ENCODE measurements around the gene LOXHD1. TPM values are rescaled to one million over a fixed set of nuclear protein-coding genes. Genes with fewer than 3 reads are reported as not detected.

Gene LOXHD1
- total and polyA plus RNA-seq, 2 of the 13 experiments (the other 11 are each of a cell fraction or from before 2014, with no cell fraction given), result not detected

GRCh38 chr18:46678785-46679399 is 21.9 kb upstream of the LOXHD1 start:
- Histone ChIP-seq H3K4me3 (replicated peaks in 1 of 3; ENCODE audit: insufficient read depth in 1 of 3, low read depth in 2 of 3, low read length in 3 of 3) (no peak overlapping the region), H3K9me3 (ENCODE audit: low read length) (no peaks in the 10 kb centered on the region), H3K4me1 (ENCODE audit: insufficient read depth, low read length) (no peaks in the 10 kb centered on the region), H3K9ac (ENCODE audit: insufficient read depth, low read depth, low read length) (no peak overlapping the region), H3K79me2 (ENCODE audit: insufficient read depth, low read length) (no peaks in the 10 kb centered on the region), H3K36me3 (replicated peaks in 1 of 2; ENCODE audit: control insufficient read depth in 1 of 2, insufficient read depth in 2 of 2, low read length in 2 of 2) (no peaks in the 10 kb centered on the region), H3K27me3 (ENCODE audit: control insufficient read depth in 1 of 2, insufficient read depth in 2 of 2, low read length in 2 of 2) (peaks cover 0 to 20% of the 10 kb centered on the region in 2 experiments; a peak in 2 of 5 replicates), H4K20me1 (ENCODE audit: insufficient read depth, low read length) (no peaks in the 10 kb centered on the region), H3K4me2 (ENCODE audit: low read depth, low read length) (no peak overlapping the region), H3K27ac (ENCODE audit: extremely low read length, insufficient read depth, low read length) (no peak overlapping the region), H2AFZ (ENCODE audit: low read length) (no peak overlapping the region)
- ChIA-PET CTCF (ENCODE audit: low intra/inter-chr PET ratio, low total read pairs) (no interaction called here), POLR2A (no interaction called here)
- TF ChIP-seq FUBP1 (CRISPR knock-in tag; IDR thresholded peaks at IDR 0.05; ENCODE audit: borderline replicate concordance) (no peak), CENPT (CRISPR knock-in tag; IDR thresholded peaks at IDR 0.05; ENCODE audit: low read depth) (no peak), ZNF552 (CRISPR knock-in tag; IDR thresholded peaks at IDR 0.05; ENCODE audit: borderline replicate concordance) (no peak), POLR2G (IDR thresholded peaks at IDR 0.05; ENCODE audit: low read depth, low read length) (no peak), ZNF512B (CRISPR knock-in tag; IDR thresholded peaks at IDR 0.05; ENCODE audit: borderline replicate concordance) (no peak), FOSL2 (CRISPR knock-in tag; IDR thresholded peaks at IDR 0.05) (no peak), SIN3A (IDR thresholded peaks at IDR 0.05; ENCODE audit: borderline replicate concordance, low read depth, low read length) (no peak), ZKSCAN1 (IDR thresholded peaks at IDR 0.05; ENCODE audit: low read length) (no peak), ZNF720 (CRISPR knock-in tag; IDR thresholded peaks at IDR 0.05) (no peak), SYNCRIP (IDR thresholded peaks at IDR 0.05; ENCODE audit: insufficient read depth, low read depth, low read length) (no peak)
- TF ChIP-seq, protein P1, sequence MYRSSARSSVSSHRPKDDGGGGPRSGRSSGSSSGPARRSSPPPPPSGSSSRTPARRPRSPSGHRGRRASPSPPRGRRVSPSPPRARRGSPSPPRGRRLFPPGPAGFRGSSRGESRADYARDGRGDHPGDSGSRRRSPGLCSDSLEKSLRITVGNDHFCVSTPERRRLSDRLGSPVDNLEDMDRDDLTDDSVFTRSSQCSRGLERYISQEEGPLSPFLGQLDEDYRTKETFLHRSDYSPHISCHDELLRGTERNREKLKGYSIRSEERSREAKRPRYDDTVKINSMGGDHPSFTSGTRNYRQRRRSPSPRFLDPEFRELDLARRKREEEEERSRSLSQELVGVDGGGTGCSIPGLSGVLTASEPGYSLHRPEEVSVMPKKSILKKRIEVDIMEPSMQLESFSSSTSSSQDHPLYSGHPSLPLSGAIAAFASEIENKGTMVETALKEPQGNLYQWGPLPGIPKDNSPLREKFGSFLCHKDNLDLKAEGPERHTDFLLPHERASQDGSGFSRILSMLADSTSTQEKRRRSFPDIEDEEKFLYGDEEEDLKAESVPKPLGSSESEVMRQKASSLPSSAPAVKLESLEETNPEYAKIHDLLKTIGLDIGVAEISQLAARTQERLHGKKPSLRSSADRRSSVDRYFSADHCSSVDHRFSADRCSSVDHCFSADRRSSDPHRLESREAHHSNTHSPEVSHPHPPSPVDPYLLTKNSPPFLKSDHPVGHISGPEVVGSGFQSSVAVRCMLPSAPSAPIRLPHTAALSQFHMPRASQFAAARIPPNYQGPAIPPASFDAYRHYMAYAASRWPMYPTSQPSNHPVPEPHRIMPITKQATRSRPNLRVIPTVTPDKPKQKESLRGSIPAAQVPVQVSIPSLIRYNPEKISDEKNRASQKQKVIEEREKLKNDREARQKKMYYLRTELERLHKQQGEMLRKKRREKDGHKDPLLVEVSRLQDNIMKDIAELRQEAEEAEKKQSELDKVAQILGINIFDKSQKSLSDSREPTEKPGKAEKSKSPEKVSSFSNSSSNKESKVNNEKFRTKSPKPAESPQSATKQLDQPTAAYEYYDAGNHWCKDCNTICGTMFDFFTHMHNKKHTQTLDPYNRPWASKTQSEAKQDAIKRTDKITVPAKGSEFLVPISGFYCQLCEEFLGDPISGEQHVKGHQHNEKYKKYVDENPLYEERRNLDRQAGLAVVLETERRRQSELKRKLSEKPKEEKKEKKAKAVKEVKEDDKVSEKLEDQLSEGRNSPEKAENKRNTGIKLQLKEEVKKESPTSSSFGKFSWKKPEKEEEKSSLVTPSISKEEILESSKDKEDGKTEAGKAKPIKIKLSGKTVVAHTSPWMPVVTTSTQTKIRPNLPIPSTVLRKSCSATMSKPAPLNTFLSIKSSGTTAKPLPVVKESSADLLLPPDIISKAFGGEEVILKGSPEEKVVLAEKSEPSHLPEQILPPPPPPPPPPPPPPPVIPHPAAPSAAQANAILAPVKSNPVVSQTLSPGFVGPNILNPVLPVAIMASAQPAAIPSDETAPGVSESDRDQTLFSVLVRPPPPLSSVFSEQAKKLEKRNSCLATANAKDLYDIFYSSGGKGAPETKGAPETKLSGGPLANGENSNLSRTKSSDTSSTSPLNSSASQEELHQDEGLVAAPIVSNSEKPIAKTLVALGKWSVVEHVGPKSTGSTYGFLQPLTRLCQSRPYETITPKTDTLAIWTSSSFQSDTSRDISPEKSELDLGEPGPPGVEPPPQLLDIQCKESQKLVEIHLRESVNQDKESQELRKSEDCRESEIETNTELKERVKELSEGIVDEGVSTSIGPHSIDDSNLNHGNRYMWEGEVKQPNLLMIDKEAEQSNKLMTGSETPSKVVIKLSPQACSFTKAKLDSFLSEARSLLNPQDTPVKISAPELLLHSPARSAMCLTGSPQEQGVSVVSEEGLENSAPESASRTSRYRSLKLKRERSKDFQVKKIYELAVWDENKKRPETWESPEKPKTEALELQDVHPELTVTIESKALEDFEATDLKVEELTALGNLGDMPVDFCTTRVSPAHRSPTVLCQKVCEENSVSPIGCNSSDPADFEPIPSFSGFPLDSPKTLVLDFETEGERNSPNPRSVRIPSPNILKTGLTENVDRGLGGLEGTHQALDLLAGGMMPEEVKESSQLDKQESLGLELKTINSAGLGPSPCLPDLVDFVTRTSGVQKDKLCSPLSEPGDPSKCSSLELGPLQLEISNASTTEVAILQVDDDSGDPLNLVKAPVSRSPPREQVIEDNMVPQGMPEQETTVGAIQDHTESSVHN (CRISPR knock-in tag; IDR thresholded peaks at IDR 0.05), result no peak
- in situ Hi-C loops (cut with HindIII; ENCODE audit: extremely low pct_ligation_motif_present, low pct_unique_long_range_greater_than_20kb), result no loop called here
- WGBS (ENCODE audit: low lambda C conversion rate), result 22% methylated on average over 8 of the region's 10 CpGs
- ATAC-seq (no peak), FAIRE-seq (no peak), DNase-seq (ENCODE audit: low spot score) (no peak)
- BruUV-seq (replicated peaks), result no TSS peak
- intact Hi-C loops (cut with micrococcal nuclease; ENCODE audit: unreplicated experiment), result no loop called here
